HepG2 (cell line): ENCODE measurements around the gene ARRDC4. TPM values are rescaled to one million over a fixed set of nuclear protein-coding genes. Genes with fewer than 3 reads are reported as not detected.

Experiments
- ATAC-seq: fragments of 200-7000 bp; cut with Tn5 transposase; 3 replicates; pipeline ENCODE4 v1.9.1; 2020; ENCODE audit warnings: mild to moderate bottlenecking, moderate library complexity
- BruUV-seq: library from RNA; stranded (reverse); fragments of 400-500 nt; replicated peaks from 2 replicates; lab custom pipeline; 2021; lab: Mats Ljungman, UMichigan
- CTCF ChIA-PET: fragments of 300-600 bp; formaldehyde crosslinking; extraction: SDS; loops from one replicate; lab custom pipeline; 2021; ENCODE audit warnings: low total read pairs, inconsistent platforms, low intra/inter-chr PET ratio; lab: Yijun Ruan, JAX
- POLR2A ChIA-PET: fragments of 350-600 bp; sonication (Branson Sonifier 250); formaldehyde crosslinking; loops from one replicate; lab custom pipeline; 2020; ENCODE audit warnings: antibody characterized with exemption, inconsistent platforms; lab: Yijun Ruan, JAX
- DNase-seq: peaks from one replicate; pipeline ENCODE4 v3.0.0-alpha.2; 2015; ENCODE audit warnings: low spot score
- FAIRE-seq: peaks from 3 replicates; lab custom pipeline; 2011; peaks lifted over from hg19 to GRCh38; lab: Jason Lieb, UNC
- H2AFZ ChIP-seq: one replicate; pipeline ENCODE4 v1.6.1; 2011; ENCODE audit warnings: low read length, inconsistent platforms
- H3K27ac ChIP-seq: fragments of 300-600 bp; 3 replicates; pipeline ENCODE4 v1.8.0; 2011; ENCODE audit warnings: mixed run types, mild to moderate bottlenecking, mixed read lengths, low read length, inconsistent platforms; ENCODE audit not compliant: insufficient read depth; ENCODE audit errors: extremely low read length
- H3K27me3 ChIP-seq, 2 experiments: fragments of 200-600 bp in 1 of 2; 2 replicates in 1 of 2; 3 replicates in 1 of 2; pipeline versions ENCODE4 v1.6.0 to v1.8.0; 2011; ENCODE audit warnings: low read length in 2 of 2, mild to moderate bottlenecking in 2 of 2, moderate library complexity in 2 of 2, inconsistent platforms in 1 of 2; ENCODE audit not compliant: insufficient read depth in 2 of 2, control insufficient read depth in 1 of 2
- H3K36me3 ChIP-seq, 2 experiments: fragments of 200-600 bp in 1 of 2; replicated peaks in 1 of 2; 2 replicates in 1 of 2; 3 replicates in 1 of 2; pipeline versions ENCODE4 v1.5.1 to v1.8.0; 2011; ENCODE audit warnings: low read length in 2 of 2, inconsistent platforms in 1 of 2; ENCODE audit not compliant: insufficient read depth in 2 of 2, control insufficient read depth in 1 of 2
- H3K4me1 ChIP-seq: 2 replicates; pipeline ENCODE4 v1.5.1; 2012; ENCODE audit warnings: low read length, inconsistent platforms; ENCODE audit not compliant: insufficient read depth
- H3K4me2 ChIP-seq: 2 replicates; pipeline ENCODE4 v1.6.0; 2011; ENCODE audit warnings: low read depth, low read length, inconsistent platforms
- H3K4me3 ChIP-seq, 3 experiments: fragments of 200-600 bp in 1 of 3; sonication (generic), shearing (Covaris generic) in 1 of 3; replicated peaks in 1 of 3; 2 replicates each; pipeline ENCODE4 v1.5.1; 2011 to 2016; ENCODE audit warnings: low read length in 3 of 3, inconsistent platforms in 2 of 3, low read depth in 2 of 3, mild to moderate bottlenecking in 2 of 3, control low read depth in 1 of 3, mixed read lengths in 1 of 3; ENCODE audit not compliant: insufficient read depth in 1 of 3
- H3K79me2 ChIP-seq: one replicate; pipeline ENCODE4 v1.6.1; 2011; ENCODE audit warnings: low read length, inconsistent platforms; ENCODE audit not compliant: insufficient read depth
- H3K9ac ChIP-seq: 2 replicates; pipeline ENCODE4 v1.6.0; 2011; ENCODE audit warnings: mild to moderate bottlenecking, low read depth, low read length, inconsistent platforms; ENCODE audit not compliant: insufficient read depth
- H3K9me3 ChIP-seq: 2 replicates; pipeline ENCODE4 v1.5.1; 2012; ENCODE audit warnings: mild to moderate bottlenecking, low read length
- H4K20me1 ChIP-seq: 2 replicates; pipeline ENCODE4 v1.6.0; 2011; ENCODE audit warnings: inconsistent platforms, mild to moderate bottlenecking, low read length, moderate library complexity; ENCODE audit not compliant: insufficient read depth
- FLYWCH1 ChIP-seq: sonication (generic); formaldehyde crosslinking; IDR thresholded peaks from 2 replicates; pipeline ENCODE4 v1.8.1; 2023; ENCODE audit warnings: mild to moderate bottlenecking, missing genetic modification reagents
- NCOA2 ChIP-seq: sonication (generic); formaldehyde crosslinking; IDR thresholded peaks from 2 replicates; pipeline ENCODE4 v1.8.0; 2022; ENCODE audit warnings: inconsistent platforms
- NONO ChIP-seq, 2 experiments: fragments of 450-650 bp in 1 of 2; sonication (generic) in 1 of 2; formaldehyde crosslinking in 1 of 2; IDR thresholded peaks in 1 of 2; conservative IDR thresholded peaks in 1 of 2; 2 replicates each; pipeline versions ENCODE4 v1.6.1 to v1.8.0; 2017 to 2022; ENCODE audit warnings: mild to moderate bottlenecking in 1 of 2, missing genetic modification reagents in 1 of 2, moderate library complexity in 1 of 2
- SAP130 ChIP-seq: IDR thresholded peaks from 2 replicates; pipeline ENCODE4 v1.6.1; 2016; ENCODE audit warnings: low read depth
- ZNF205 ChIP-seq: IDR thresholded peaks from 2 replicates; pipeline ENCODE4 v1.6.1; 2018; ENCODE audit warnings: missing biosample characterization, missing genetic modification reagents
- ZNF24 ChIP-seq: fragments of 450-650 bp; IDR thresholded peaks from 2 replicates; pipeline ENCODE4 v1.6.1; 2017; ENCODE audit warnings: antibody characterized with exemption, mild to moderate bottlenecking
- WGBS: methylation state at CpG from one replicate; pipeline ENCODE4 v1.1.6; 2017; ENCODE audit warnings: low lambda C conversion rate; 5-methylcytosine and 5-hydroxymethylcytosine counted together
- in situ Hi-C: cut with HindIII; loops from 2 replicates; pipeline ENCODE4 v1.10.0; 2017; ENCODE audit warnings: low pct_unique_long_range_greater_than_20kb; ENCODE audit not compliant: extremely low pct_ligation_motif_present
- intact Hi-C: fragments of 100-400 bp; cut with micrococcal nuclease; formaldehyde crosslinking; loops from one replicate; pipeline ENCODE4 v1.10.0; 2022; ENCODE audit not compliant: unreplicated experiment
- polyA plus RNA-seq, 8 experiments: library from polyadenylated mRNA; depleted of rRNA in 3 of 8; stranded (reverse) in 7 of 8; unstranded in 1 of 8; fragments of >200 nt; fragmentation: Illumina TruSeq in 4 of 8; extraction: Trizol in 4 of 8; gene quantifications; 2 replicates each; pipeline versions ENCODE4 v1.2.1 to v1.2.3, GENCODE V29; 2011 to 2016; ENCODE audit warnings: low read depth in 4 of 8, missing spikeins in 1 of 8, mixed read lengths in 1 of 8; ENCODE audit not compliant: insufficient read depth in 1 of 8
- total RNA-seq, 5 experiments: library from RNA; depleted of rRNA; stranded (reverse); fragments of >200 nt; fragmentation: Illumina TruSeq; extraction: Trizol; gene quantifications; 2 replicates each; pipeline ENCODE4 v1.2.3, GENCODE V29; 2016; ENCODE audit warnings: low read depth in 1 of 5
- TF ChIP-seq, protein P1 (sequence below): sonication (generic); formaldehyde crosslinking; IDR thresholded peaks from 2 replicates; pipeline ENCODE4 v1.8.0; 2022; ENCODE audit warnings: missing genetic modification reagents, mild to moderate bottlenecking, moderate library complexity, borderline replicate concordance
- TF ChIP-seq, protein P2 (sequence below): sonication (generic); formaldehyde crosslinking; IDR thresholded peaks from 2 replicates; pipeline ENCODE4 v1.4.0; 2020; ENCODE audit warnings: mild to moderate bottlenecking, missing genetic modification reagents
- TF ChIP-seq, protein P3 (sequence below): sonication (generic); formaldehyde crosslinking; IDR thresholded peaks from 2 replicates; pipeline ENCODE4 v1.4.0; 2020; ENCODE audit warnings: low read depth, missing genetic modification reagents
- TF ChIP-seq, protein P4 (sequence below): sonication (generic); formaldehyde crosslinking; IDR thresholded peaks from 2 replicates; pipeline ENCODE4 v1.4.0; 2020; ENCODE audit warnings: mild to moderate bottlenecking, missing genetic modification reagents

The ARRDC4 gene
- total and polyA plus RNA-seq, 2 of the 13 experiments (the other 11 are each of a cell fraction or from before 2014, with no cell fraction given): 1.5 to 2.5 TPM

DNA sequence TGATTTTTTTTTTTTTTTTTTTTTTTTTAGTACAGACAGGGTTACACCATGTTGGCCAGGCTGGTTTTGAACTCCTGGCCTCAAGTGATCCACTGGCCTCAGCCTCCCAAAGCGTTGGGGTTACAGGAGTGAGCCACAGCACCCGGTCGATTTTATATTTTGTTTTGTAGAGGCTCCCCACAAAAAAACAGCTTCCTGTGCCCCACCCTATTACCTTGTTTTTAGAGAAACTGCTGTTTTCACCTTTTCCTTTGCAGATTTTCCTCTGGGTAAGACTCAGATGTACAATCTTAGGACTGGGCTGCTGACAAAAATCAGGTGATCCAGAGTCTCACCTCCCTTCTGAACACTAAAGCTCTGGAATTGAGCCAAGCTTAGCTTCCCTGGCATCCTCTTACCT, 20.6 kb downstream of the ARRDC4 start:
- H3K4me3 ChIP-seq: no peak overlapping the region
- ChIA-PET POLR2A (no interaction called here), CTCF (no interaction called here)
- no peak overlapping the region for H3K4me2 ChIP-seq
- no peaks in the 10 kb centered on the region for H3K27me3 ChIP-seq
- 2% methylated on average over 3 of the region's 3 CpGs for WGBS
- intact Hi-C loops (no loop called here), in situ Hi-C loops (no loop called here)
- H3K4me1 ChIP-seq: peaks cover 16% of the 10 kb centered on the region
- BruUV-seq: no TSS peak
- no peaks in the 10 kb centered on the region for H3K79me2 ChIP-seq
- H3K36me3 ChIP-seq: no peaks in the 10 kb centered on the region
- H3K9ac ChIP-seq: no peak overlapping the region
- no peak overlapping the region for H2AFZ ChIP-seq
- no peak for TF ChIP-seq NCOA2 (CRISPR knock-in tag)
- TF ChIP-seq ZNF205: no peak
- no peak for FAIRE-seq
- peaks cover under 1% of the 10 kb centered on the region; the same call in 1 of the 2 replicates for H3K9me3 ChIP-seq
- no peak for DNase-seq
- H4K20me1 ChIP-seq: no peaks in the 10 kb centered on the region
- no peak for ATAC-seq
- no peak overlapping the region for H3K27ac ChIP-seq

DNA sequence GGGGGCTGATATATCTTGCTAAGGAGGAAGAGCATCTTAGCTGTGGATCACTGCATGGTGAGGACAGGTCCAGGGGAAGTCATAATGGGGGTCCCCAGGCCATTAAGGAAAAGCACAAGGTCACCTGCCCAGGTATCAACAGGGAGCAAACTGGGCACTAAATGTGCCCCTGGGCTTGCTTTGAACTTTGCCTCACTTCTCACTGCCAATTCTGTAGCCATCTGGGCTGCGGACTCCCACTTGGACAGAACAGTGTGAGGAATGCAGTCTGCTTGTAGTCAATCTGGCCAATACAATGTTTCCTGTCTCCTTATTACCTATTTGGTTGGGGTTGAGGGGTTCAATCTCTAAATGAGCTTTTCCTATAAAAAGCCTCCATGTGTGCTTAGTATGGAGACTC, 21.3 kb downstream of the ARRDC4 start:
- no TSS peak for BruUV-seq
- ChIA-PET POLR2A (no interaction called here), CTCF (no interaction called here)
- Histone ChIP-seq H3K27me3 (no peaks in the 10 kb centered on the region), H3K9me3 (peaks cover 8% of the 10 kb centered on the region), H4K20me1 (no peaks in the 10 kb centered on the region), H3K4me1 (peaks cover 16% of the 10 kb centered on the region), H2AFZ (no peak overlapping the region), H3K36me3 (no peaks in the 10 kb centered on the region), H3K4me3 (no peak overlapping the region), H3K27ac (no peak overlapping the region), H3K4me2 (no peak overlapping the region), H3K9ac (no peak overlapping the region), H3K79me2 (no peaks in the 10 kb centered on the region)
- FAIRE-seq (no peak), ATAC-seq (no peak), DNase-seq (no peak)
- 10% methylated on average over 1 of the region's 1 CpG for WGBS
- intact Hi-C loops: no loop called here
- in situ Hi-C loops: no loop called here
- TF ChIP-seq, protein P1, sequence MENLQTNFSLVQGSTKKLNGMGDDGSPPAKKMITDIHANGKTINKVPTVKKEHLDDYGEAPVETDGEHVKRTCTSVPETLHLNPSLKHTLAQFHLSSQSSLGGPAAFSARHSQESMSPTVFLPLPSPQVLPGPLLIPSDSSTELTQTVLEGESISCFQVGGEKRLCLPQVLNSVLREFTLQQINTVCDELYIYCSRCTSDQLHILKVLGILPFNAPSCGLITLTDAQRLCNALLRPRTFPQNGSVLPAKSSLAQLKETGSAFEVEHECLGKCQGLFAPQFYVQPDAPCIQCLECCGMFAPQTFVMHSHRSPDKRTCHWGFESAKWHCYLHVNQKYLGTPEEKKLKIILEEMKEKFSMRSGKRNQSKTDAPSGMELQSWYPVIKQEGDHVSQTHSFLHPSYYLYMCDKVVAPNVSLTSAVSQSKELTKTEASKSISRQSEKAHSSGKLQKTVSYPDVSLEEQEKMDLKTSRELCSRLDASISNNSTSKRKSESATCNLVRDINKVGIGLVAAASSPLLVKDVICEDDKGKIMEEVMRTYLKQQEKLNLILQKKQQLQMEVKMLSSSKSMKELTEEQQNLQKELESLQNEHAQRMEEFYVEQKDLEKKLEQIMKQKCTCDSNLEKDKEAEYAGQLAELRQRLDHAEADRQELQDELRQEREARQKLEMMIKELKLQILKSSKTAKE (CRISPR knock-in tag): no peak
- no peak for TF ChIP-seq SAP130 (CRISPR knock-in tag)
- TF ChIP-seq, protein P2, sequence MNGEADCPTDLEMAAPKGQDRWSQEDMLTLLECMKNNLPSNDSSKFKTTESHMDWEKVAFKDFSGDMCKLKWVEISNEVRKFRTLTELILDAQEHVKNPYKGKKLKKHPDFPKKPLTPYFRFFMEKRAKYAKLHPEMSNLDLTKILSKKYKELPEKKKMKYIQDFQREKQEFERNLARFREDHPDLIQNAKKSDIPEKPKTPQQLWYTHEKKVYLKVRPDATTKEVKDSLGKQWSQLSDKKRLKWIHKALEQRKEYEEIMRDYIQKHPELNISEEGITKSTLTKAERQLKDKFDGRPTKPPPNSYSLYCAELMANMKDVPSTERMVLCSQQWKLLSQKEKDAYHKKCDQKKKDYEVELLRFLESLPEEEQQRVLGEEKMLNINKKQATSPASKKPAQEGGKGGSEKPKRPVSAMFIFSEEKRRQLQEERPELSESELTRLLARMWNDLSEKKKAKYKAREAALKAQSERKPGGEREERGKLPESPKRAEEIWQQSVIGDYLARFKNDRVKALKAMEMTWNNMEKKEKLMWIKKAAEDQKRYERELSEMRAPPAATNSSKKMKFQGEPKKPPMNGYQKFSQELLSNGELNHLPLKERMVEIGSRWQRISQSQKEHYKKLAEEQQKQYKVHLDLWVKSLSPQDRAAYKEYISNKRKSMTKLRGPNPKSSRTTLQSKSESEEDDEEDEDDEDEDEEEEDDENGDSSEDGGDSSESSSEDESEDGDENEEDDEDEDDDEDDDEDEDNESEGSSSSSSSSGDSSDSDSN (CRISPR knock-in tag): no peak
- TF ChIP-seq ZNF24: no peak
- no peak for TF ChIP-seq FLYWCH1 (CRISPR knock-in tag)
- TF ChIP-seq NONO (IDR thresholded peaks at IDR 0.05): no peak
- no peak for TF ChIP-seq NONO (CRISPR knock-in tag; conservative IDR thresholded peaks at IDR 0.05)
- TF ChIP-seq, protein P3, sequence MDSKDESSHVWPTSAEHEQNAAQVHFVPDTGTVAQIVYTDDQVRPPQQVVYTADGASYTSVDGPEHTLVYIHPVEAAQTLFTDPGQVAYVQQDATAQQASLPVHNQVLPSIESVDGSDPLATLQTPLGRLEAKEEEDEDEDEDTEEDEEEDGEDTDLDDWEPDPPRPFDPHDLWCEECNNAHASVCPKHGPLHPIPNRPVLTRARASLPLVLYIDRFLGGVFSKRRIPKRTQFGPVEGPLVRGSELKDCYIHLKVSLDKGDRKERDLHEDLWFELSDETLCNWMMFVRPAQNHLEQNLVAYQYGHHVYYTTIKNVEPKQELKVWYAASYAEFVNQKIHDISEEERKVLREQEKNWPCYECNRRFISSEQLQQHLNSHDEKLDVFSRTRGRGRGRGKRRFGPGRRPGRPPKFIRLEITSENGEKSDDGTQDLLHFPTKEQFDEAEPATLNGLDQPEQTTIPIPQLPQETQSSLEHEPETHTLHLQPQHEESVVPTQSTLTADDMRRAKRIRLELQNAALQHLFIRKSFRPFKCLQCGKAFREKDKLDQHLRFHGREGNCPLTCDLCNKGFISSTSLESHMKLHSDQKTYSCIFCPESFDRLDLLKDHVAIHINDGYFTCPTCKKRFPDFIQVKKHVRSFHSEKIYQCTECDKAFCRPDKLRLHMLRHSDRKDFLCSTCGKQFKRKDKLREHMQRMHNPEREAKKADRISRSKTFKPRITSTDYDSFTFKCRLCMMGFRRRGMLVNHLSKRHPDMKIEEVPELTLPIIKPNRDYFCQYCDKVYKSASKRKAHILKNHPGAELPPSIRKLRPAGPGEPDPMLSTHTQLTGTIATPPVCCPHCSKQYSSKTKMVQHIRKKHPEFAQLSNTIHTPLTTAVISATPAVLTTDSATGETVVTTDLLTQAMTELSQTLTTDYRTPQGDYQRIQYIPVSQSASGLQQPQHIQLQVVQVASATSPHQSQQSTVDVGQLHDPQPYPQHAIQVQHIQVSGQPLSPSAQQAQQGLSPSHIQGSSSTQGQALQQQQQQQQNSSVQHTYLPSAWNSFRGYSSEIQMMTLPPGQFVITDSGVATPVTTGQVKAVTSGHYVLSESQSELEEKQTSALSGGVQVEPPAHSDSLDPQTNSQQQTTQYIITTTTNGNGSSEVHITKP (CRISPR knock-in tag): no peak
- TF ChIP-seq, protein P4, sequence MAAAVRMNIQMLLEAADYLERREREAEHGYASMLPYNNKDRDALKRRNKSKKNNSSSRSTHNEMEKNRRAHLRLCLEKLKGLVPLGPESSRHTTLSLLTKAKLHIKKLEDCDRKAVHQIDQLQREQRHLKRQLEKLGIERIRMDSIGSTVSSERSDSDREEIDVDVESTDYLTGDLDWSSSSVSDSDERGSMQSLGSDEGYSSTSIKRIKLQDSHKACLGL (CRISPR knock-in tag): no peak
